Stimulated activated CD8-positive, alpha-beta memory T cell treated with anti-CD3 and anti-CD28 coated beads, Interleukin-12 subunit alpha, Interleukin-12 subunit beta, amount 100 ng/mL, for 4 hours (primary cell): ENCODE measurements around the gene CTSH.
"Not testable (repeated sequence)": the region's sequence is repeated elsewhere in the genome, so short reads cannot be mapped to it uniquely, and the experiment has no call there.

Experiments
- DNase-seq: peaks from one replicate; pipeline ENCODE4 v3.0.0-alpha.2; 2020; ENCODE audit warnings: low read depth

The CTSH gene

GRCh38 chr15:78880242-78880533 lies 64.7 kb downstream of the CTSH start:
- no peak for DNase-seq

GRCh38 chr15:78879517-78880241 lies 65.2 kb downstream of the CTSH start:
- DNase-seq: no peak

DNA sequence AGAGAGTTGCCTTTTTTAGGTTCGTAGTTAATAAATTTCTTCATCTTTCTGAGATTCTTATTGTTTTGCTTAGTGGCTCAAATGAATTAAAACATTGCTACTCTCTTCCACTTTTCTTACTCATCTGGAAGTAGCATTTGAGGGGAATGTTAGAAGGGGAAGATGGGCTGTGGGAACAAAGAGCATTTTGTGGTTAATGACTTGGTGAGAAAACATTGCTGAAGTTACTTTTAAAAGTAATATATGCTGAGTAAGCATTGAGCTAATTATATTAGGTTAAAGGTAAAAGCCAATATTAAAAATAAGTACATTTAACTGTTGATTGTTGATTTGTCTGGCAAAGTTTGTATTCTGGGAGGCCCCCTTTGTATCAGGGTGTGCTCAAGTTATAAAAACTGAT lies 66.5 kb downstream of the CTSH start:
- DNase-seq: no peak

DNA sequence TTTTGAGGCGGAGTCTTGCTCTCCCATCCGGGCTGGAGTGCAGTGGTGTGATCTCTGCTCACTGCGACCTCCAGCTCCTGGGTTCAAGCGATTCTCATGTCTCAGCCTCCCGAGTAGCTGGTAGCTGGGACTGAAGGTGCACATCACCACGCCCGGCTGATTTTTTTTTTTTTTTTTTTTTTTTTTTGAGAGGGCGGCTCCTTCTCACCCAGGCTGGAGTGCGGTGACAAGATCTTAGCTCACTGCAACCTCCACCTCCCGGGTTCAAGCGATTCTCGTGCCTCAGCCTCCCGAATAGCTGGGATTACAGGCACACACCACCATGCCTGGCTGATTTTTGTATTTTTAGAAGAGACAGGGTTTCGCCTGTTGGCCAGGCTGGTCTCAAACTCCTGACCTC lies 67.9 kb downstream of the CTSH start:
- not testable (repeated sequence) for DNase-seq

DNA sequence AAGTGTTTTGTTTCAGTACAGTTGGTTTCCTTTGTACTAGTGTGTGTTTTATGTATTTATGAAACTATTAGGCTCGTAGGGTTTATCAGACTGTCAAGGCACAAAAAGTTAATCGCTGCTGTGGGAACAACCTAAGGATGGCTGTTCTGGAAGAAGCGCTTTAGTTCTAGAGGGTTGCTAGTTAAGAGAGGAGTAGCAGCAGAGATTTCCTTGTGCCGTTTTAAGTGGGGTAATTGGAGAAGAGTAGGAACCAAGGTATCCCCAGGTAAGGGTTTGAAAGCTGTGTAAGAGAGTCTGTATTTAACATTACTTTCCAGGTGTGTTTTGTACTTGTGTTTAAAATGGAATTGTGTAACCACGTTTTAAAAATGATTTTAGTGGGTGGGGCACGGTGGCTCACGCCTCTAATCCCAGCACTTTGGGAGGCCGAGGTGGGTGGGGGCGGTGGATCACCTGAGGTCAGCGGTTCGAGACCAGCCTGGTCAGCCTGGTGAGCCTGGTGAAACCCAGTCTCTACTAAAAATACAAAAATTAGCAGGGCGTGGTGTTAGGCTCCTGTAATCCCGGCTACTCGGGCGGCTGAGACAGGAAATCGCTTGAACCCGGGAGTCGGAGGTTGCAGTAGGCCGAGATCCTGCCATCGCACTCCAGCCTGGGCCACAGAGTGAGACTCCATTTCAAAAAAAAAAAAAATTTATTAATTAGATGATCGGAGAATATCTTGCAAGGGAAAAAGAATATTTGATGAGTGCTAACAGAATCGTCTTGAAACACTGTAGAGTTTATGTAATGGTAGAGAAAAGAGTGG lies 69.5 kb downstream of the CTSH start:
- no peak for DNase-seq

GRCh38 chr15:78873793-78874765 lies 70.8 kb downstream of the CTSH start:
- no peak for DNase-seq

GRCh38 chr15:78872972-78873792 lies 71.7 kb downstream of the CTSH start:
- peak; percentile 82 for DNase-seq

- DNase-seq: peak; percentile 95
Observed at GRCh38 chr15:78872155-78872971, 72.5 kb downstream of the CTSH start, which contains the start of gene MORF4L1. MORF4L1 (plus strand) TSS chr15:78872890; CDS start chr15:78873018, 128 bp downstream.

- not testable (repeated sequence) for DNase-seq
Observed at GRCh38 chr15:78871483-78872127, 73.2 kb downstream of the CTSH start.
